T follicular helper cell (primary cell): Measurements from ENCODE around the gene ACTC1.

Experiments
- DNase-seq: peaks from one replicate; pipeline ENCODE4 v3.0.0-alpha.2; 2020; ENCODE audit warnings: low read depth

The ACTC1 gene

GRCh38 chr15:34757262-34757661 lies 38.1 kb downstream of the ACTC1 start:
- DNase-seq, result no peak

- DNase-seq, result no peak
These were observed 40.0 kb downstream of the ACTC1 start for GRCh38 chr15:34755419-34755773.

- no peak for DNase-seq
These were observed 40.5 kb downstream of the ACTC1 start, which contains the start of gene GJD2 for GRCh38 chr15:34754674-34755418. TSS of gene GJD2 (minus strand) at chr15:34754998. CDS start at chr15:34754488, 510 bp downstream.

- DNase-seq, result no peak
These were observed 41.2 kb downstream of the ACTC1 start for GRCh38 chr15:34754171-34754601.

GRCh38 chr15:34753236-34753894 lies 42.0 kb downstream of the ACTC1 start:
- no peak for DNase-seq

- no peak for DNase-seq
These were observed 45.7 kb downstream of the ACTC1 start for GRCh38 chr15:34749691-34750090.
